K562 (cell line): ENCODE measurements around the gene TENM4.

Experiments
- ARHGAP35 ChIP-seq: fragments of 450-650 bp; IDR thresholded peaks from 2 replicates; pipeline ENCODE4 v1.6.1; 2018; ENCODE audit not compliant: partially characterized antibody
- ARID1B ChIP-seq: fragments of 450-650 bp; IDR thresholded peaks from 2 replicates; pipeline ENCODE4 v1.6.1; 2016; ENCODE audit warnings: antibody characterized with exemption, mild to moderate bottlenecking, inconsistent platforms
- CTCF ChIP-seq, 3 experiments: IDR thresholded peaks in 2 of 3; conservative IDR thresholded peaks in 1 of 3; 2 replicates each; pipeline ENCODE4 v1.5.1; 2011 to 2012; ENCODE audit warnings: low read length in 3 of 3, mild to moderate bottlenecking in 3 of 3, control low read depth in 2 of 3, improper control_type of control experiment in 1 of 3, inconsistent platforms in 1 of 3, low read depth in 1 of 3, mixed read lengths in 1 of 3, moderate library complexity in 1 of 3; ENCODE audit not compliant: insufficient read depth in 2 of 3
- KLF6 ChIP-seq: fragments of 250-450 bp; sonication (Bioruptor Pico); IDR thresholded peaks from 2 replicates; pipeline ENCODE4 v1.4.0; 2020; ENCODE audit warnings: mild to moderate bottlenecking, moderate library complexity, borderline replicate concordance
- MAFG ChIP-seq: fragments of 450-650 bp; conservative IDR thresholded peaks from 2 replicates; pipeline ENCODE4 v1.6.1; 2016; ENCODE audit warnings: missing genetic modification characterization, missing compliant biosample characterization
- TBL1XR1 ChIP-seq, 2 experiments: IDR thresholded peaks; 2 replicates each; pipeline ENCODE4 v1.6.1; 2012; ENCODE audit warnings: improper control_type of control experiment in 2 of 2, low read length in 2 of 2, mild to moderate bottlenecking in 1 of 2
- TFE3 ChIP-seq: fragments of 450-650 bp; formaldehyde crosslinking; IDR thresholded peaks from 2 replicates; pipeline ENCODE4 v1.4.0; 2020; ENCODE audit warnings: mild to moderate bottlenecking, mixed read lengths
- ZNF174 ChIP-seq: fragments of 250-450 bp; sonication (Bioruptor Pico); IDR thresholded peaks from 2 replicates; pipeline ENCODE4 v1.4.0; 2020; ENCODE audit warnings: mild to moderate bottlenecking

GRCh38 chr11:79456501-79456900 lies 15.7 kb upstream of the TENM4 start:
- TF ChIP-seq ARID1B (no peak), CTCF (IDR thresholded peaks at IDR 0.05 in 2 of 3, conservative IDR thresholded peaks at IDR 0.05 in 1 of 3; ENCODE audit: insufficient read depth in 2 of 3, low read depth in 1 of 3, low read length in 3 of 3) (no peak), ARHGAP35 (no peak), MAFG (tag) (no peak), ZNF174 (CRISPR knock-in tag) (no peak), TBL1XR1 (IDR thresholded peaks at IDR 0.05; ENCODE audit: low read length in 2 of 2) (no peak), TFE3 (CRISPR knock-in tag) (no peak), KLF6 (CRISPR knock-in tag) (no peak)
